D721Med (cell line): Measurements from ENCODE around the gene PIM3.

ENCODE experiments used
- DNase-seq: peaks from one replicate; pipeline ENCODE4 v3.0.0; 2011; ENCODE audit warnings: low spot score; ENCODE audit not compliant: insufficient read length
- FAIRE-seq: peaks from 2 replicates; lab custom pipeline; 2011; peaks lifted over from hg19 to GRCh38; lab: Jason Lieb, UNC
- TF ChIP-seq, protein P1 (sequence below): IDR thresholded peaks from 2 replicates; pipeline ENCODE4 v1.5.1; 2012; ENCODE audit warnings: mild to moderate bottlenecking, control low read depth; ENCODE audit not compliant: insufficient read depth; ENCODE audit errors: missing control alignments

PIM3 gene

DNA sequence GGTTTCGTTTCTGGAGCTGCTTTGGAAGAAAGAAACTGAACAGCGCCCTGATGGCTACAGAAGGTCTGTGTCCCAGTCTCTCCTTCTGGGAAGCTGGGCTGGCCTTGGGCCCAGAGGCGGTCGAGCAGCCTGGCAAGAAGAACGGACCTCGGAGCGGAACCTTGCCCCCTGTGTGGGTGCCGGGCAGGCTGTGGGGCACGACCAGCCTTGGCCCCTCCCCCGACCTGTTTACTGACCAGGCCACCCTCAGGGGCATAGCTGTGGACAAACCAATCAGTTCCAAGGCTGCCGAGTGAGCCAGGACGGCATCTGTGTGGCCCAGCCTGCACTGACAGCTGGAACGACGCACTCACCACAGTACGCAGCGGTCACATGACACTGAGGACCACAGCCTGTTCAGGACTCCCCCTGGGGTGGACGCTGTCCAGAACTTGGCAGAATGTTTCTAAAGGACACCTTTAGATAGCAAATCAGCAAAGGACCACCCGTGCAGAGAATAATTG is 7.2 kb downstream of the PIM3 start:
- DNase-seq (no peak), FAIRE-seq (no peak)
- TF ChIP-seq, protein P1, sequence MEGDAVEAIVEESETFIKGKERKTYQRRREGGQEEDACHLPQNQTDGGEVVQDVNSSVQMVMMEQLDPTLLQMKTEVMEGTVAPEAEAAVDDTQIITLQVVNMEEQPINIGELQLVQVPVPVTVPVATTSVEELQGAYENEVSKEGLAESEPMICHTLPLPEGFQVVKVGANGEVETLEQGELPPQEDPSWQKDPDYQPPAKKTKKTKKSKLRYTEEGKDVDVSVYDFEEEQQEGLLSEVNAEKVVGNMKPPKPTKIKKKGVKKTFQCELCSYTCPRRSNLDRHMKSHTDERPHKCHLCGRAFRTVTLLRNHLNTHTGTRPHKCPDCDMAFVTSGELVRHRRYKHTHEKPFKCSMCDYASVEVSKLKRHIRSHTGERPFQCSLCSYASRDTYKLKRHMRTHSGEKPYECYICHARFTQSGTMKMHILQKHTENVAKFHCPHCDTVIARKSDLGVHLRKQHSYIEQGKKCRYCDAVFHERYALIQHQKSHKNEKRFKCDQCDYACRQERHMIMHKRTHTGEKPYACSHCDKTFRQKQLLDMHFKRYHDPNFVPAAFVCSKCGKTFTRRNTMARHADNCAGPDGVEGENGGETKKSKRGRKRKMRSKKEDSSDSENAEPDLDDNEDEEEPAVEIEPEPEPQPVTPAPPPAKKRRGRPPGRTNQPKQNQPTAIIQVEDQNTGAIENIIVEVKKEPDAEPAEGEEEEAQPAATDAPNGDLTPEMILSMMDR, result no peak

GRCh38 chr22:49968313-49968830 is 7.8 kb downstream of the PIM3 start:
- no peak for DNase-seq

GRCh38 chr22:49968831-49969661 is 8.5 kb downstream of the PIM3 start:
- TF ChIP-seq, protein P1, result no peak
- DNase-seq, result no peak
- no peak for FAIRE-seq

More at GRCh38 chr22:49968313-49968830, 7.8 kb downstream of the PIM3 start:
- TF ChIP-seq, protein P1, result no peak
- FAIRE-seq, result no peak

GRCh38 chr22:49969751-49970527 is 9.4 kb downstream of the PIM3 start:
- FAIRE-seq (no peak), DNase-seq (no peak)
- TF ChIP-seq, protein P1, result no peak

DNA sequence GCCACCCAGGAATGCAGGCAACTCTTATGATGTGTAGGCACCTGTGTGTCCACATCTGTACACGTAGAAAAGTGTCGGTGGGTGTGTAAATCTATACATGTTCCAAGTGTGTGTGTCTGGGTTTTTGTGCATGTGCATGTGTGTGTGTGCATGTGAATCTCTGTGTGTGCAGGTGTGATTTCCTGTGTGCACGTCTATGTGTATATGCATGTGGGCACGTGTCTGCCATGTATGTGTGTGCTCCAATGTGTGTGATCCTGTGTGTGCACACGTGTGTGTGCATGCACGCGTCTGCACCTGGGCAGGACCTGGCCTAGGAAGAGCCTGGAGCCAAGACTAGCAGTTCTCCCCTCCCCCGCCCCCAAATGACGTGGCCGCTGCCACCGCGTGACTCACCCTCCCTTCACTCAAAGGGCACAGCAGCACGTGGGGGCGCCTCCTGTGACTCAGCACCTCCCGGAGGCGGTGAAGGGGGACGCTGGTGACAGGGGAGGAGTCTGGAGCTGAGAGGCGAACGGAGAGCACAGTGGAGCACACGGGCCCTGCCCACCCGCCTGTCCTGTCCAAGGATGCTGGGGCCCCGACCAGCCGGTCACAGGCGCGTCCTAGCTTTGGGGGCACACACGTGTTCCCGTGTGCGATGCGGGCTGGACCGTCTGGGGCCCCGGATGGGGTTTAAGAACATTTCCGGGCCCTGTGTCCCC is 10.1 kb downstream of the PIM3 start:
- TF ChIP-seq, protein P1, result no peak
- FAIRE-seq, result no peak
- DNase-seq, result no peak

DNA sequence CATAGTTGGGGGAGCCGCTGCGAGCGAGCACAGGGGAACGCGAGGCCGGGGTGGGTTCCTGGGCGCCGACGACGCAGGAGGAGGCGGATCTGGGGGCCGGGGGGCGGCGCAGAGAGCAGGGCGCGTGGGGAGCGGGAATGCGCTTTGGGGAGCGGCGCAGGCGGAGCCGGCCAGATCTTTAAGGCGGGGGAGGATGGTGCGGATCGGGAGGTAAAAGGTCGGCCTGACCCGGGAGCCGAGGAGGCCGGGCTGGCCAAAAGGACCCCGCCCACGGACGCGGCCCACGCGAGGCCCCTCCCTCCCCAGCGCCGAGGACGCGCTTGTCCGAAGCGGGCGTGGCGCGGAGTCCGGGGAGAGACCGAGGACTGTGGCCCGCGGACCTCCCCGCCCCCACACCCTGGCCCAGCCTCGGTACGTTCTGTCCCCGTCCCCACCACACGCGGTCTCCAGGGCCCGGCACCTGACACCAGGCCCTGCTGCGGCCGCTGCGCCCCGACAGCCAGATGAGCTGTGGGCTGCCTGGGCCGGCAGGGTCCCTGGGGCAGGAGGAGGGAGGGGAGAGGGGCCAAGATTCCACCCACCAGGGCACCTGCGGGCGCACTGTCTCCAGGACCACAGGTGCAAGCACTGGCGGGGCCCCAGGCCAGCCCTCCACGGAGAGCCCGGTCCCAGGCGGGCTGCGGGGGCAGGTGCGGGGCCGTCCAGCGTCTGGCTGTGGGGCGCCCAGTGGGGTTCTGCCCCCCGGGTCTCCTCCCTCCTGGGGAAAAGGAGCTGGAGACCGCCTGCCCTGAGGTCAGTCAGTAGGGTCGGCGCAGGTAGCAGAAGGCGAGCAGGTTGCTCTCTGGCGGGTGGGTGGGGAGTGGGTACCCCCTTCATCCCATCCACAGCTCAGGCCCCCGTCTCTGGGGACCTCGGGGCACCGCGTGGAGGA is 10.9 kb downstream of the PIM3 start:
- TF ChIP-seq, protein P1, result no peak
- DNase-seq (no peak), FAIRE-seq (no peak)
